ENCODE results near the gene PFKP.
A peak's percentile ranks its signal among the peaks of the same experiment; 100 is the strongest.

Gene PFKP

GRCh38 chr10:3136336-3136735 is 69.0 kb downstream of the PFKP start:
- ATAC-seq (ENCODE audit: insufficient read depth, low read depth) (no peak), DNase-seq (no peak)
- Histone ChIP-seq H3K4me2 (ENCODE audit: insufficient read depth, low read length) (no peak overlapping the region), H3K4me1 (ENCODE audit: insufficient read depth, low read length) (no peaks in the 10 kb centered on the region), H3K27me3 (ENCODE audit: insufficient read depth, low read length, poor library complexity) (no peaks in the 10 kb centered on the region), H2AFZ (ENCODE audit: low read depth, low read length) (no peak overlapping the region), H3K9me3 (ENCODE audit: insufficient read depth, low read length, severe bottlenecking) (no peaks in the 10 kb centered on the region), H3K27ac (ENCODE audit: low read length) (no peak overlapping the region), H3K36me3 (ENCODE audit: insufficient read depth, low read length) (peaks cover 99% of the 10 kb centered on the region), H3K79me2 (ENCODE audit: insufficient read depth, low read length) (no peaks in the 10 kb centered on the region), H3K9ac (ENCODE audit: low read depth, low read length) (no peak overlapping the region), H3K4me3 (ENCODE audit: low read depth in 1 of 2, low read length in 2 of 2) (no peak overlapping the region), H4K20me1 (ENCODE audit: insufficient read depth, low read length) (peaks cover 17% of the 10 kb centered on the region; the same call in 1 of the 2 replicates)
- no peak for TF ChIP-seq EZH2 (IDR thresholded peaks at IDR 0.05; ENCODE audit: borderline replicate concordance, low read depth, low read length, severe bottlenecking)
- no peak for TF ChIP-seq CTCF (IDR thresholded peaks at IDR 0.05; ENCODE audit: borderline replicate concordance, extremely low read depth, low read length, poor library complexity, severe bottlenecking)

- H3K4me3 ChIP-seq (ENCODE audit: low read depth in 1 of 2, low read length in 2 of 2) = no peak overlapping the region
- H4K20me1 ChIP-seq (ENCODE audit: insufficient read depth, low read length) = peaks cover 14% of the 10 kb centered on the region; the same call in 1 of the 2 replicates
- H3K9ac ChIP-seq (ENCODE audit: low read depth, low read length) = no peak overlapping the region
- no peaks in the 10 kb centered on the region for H3K9me3 ChIP-seq (ENCODE audit: insufficient read depth, low read length, severe bottlenecking)
- no peak for ATAC-seq (ENCODE audit: insufficient read depth, low read depth)
- H3K4me1 ChIP-seq (ENCODE audit: insufficient read depth, low read length) = no peaks in the 10 kb centered on the region
- H3K4me2 ChIP-seq (ENCODE audit: insufficient read depth, low read length) = no peak overlapping the region
- no peak overlapping the region for H2AFZ ChIP-seq (ENCODE audit: low read depth, low read length)
- no peak for DNase-seq
- H3K27ac ChIP-seq (ENCODE audit: low read length) = no peak overlapping the region
- H3K79me2 ChIP-seq (ENCODE audit: insufficient read depth, low read length) = no peaks in the 10 kb centered on the region
- no peak for TF ChIP-seq CTCF (IDR thresholded peaks at IDR 0.05; ENCODE audit: borderline replicate concordance, extremely low read depth, low read length, poor library complexity, severe bottlenecking)
- no peak for TF ChIP-seq EZH2 (IDR thresholded peaks at IDR 0.05; ENCODE audit: borderline replicate concordance, low read depth, low read length, severe bottlenecking)
- H3K36me3 ChIP-seq (ENCODE audit: insufficient read depth, low read length) = peaks cover 98% of the 10 kb centered on the region
- H3K27me3 ChIP-seq (ENCODE audit: insufficient read depth, low read length, poor library complexity) = no peaks in the 10 kb centered on the region
Measured at GRCh38 chr10:3136763-3137611, 69.6 kb downstream of the PFKP start.

GRCh38 chr10:3137958-3138726 is 70.8 kb downstream of the PFKP start:
- Histone ChIP-seq H3K4me2 (ENCODE audit: insufficient read depth, low read length) (no peak overlapping the region), H3K27me3 (ENCODE audit: insufficient read depth, low read length, poor library complexity) (no peaks in the 10 kb centered on the region), H3K9ac (ENCODE audit: low read depth, low read length) (no peak overlapping the region), H4K20me1 (ENCODE audit: insufficient read depth, low read length) (peaks cover 13% of the 10 kb centered on the region; the same call in 1 of the 2 replicates), H3K9me3 (ENCODE audit: insufficient read depth, low read length, severe bottlenecking) (no peaks in the 10 kb centered on the region), H3K4me1 (ENCODE audit: insufficient read depth, low read length) (no peaks in the 10 kb centered on the region), H3K36me3 (ENCODE audit: insufficient read depth, low read length) (peaks cover 98% of the 10 kb centered on the region), H3K27ac (ENCODE audit: low read length) (no peak overlapping the region), H3K79me2 (ENCODE audit: insufficient read depth, low read length) (no peaks in the 10 kb centered on the region), H2AFZ (ENCODE audit: low read depth, low read length) (no peak overlapping the region), H3K4me3 (ENCODE audit: low read depth in 1 of 2, low read length in 2 of 2) (no peak overlapping the region)
- TF ChIP-seq CTCF (IDR thresholded peaks at IDR 0.05; ENCODE audit: borderline replicate concordance, extremely low read depth, low read length, poor library complexity, severe bottlenecking) = no peak
- no peak for TF ChIP-seq EZH2 (IDR thresholded peaks at IDR 0.05; ENCODE audit: borderline replicate concordance, low read depth, low read length, severe bottlenecking)
- 0 out of 3 replicates have a peak, but pooled peaks have one; percentile 17 for ATAC-seq (ENCODE audit: insufficient read depth, low read depth)
- DNase-seq = no peak
